ENCODE data around the gene NOBOX.
"Not testable (repeated sequence)": the region's sequence is repeated elsewhere in the genome, so short reads cannot be mapped to it uniquely, and the experiment has no call there.

- TF ChIP-seq CTCF (conservative IDR thresholded peaks at IDR 0.05; ENCODE audit: low read depth, low read length); EZH2 (IDR thresholded peaks at IDR 0.05; ENCODE audit: low read length, unreplicated experiment): not testable (repeated sequence)
Measured at GRCh38 chr7:144356860-144357259, 46.6 kb downstream of the NOBOX start.

Measured in PC-3 (cell line).